ENCODE results near the gene IFNAR1. TPM values are rescaled to one million over a fixed set of nuclear protein-coding genes. Genes with fewer than 3 reads are reported as not detected.

IFNAR1 gene
- polyA plus RNA-seq, 2 of the 4 experiments (the other 2 are of a cell fraction) = 14.1 to 14.2 TPM

- no peak for FAIRE-seq
- Histone ChIP-seq H3K4me1 (no peaks in the 10 kb centered on the region), H3K4me3 (no peak overlapping the region), H3K4me2 (no peak overlapping the region), H3K9me3 (no peaks in the 10 kb centered on the region), H3K27ac (no peak overlapping the region)
- CTCF ChIA-PET = interaction anchor here (1.0 to 3.3 kb wide), 2 partner anchors 12 to 91 kb away, joined by 3 to 26 read pairs; no protein-coding TSS in a partner anchor
- TF ChIP-seq HMGXB4 (CRISPR knock-in tag; IDR thresholded peaks at IDR 0.05; ENCODE audit: borderline replicate concordance) (no peak), KDM5A (IDR thresholded peaks at IDR 0.05) (no peak), TP53 (CRISPR knock-in tag; IDR thresholded peaks at IDR 0.05) (no peak), EP300 (IDR thresholded peaks at IDR 0.05) (no peak), ELK1 (IDR thresholded peaks at IDR 0.05; ENCODE audit: low read depth, low read length) (no peak), ESRRA (IDR thresholded peaks at IDR 0.05; ENCODE audit: borderline replicate concordance, low read length) (no peak), BHLHE40 (IDR thresholded peaks at IDR 0.05; ENCODE audit: low read depth, low read length) (no peak)
- WGBS (ENCODE audit: missing lambda C conversion rate) = 100% methylated on average over 3 of the region's 3 CpGs
- POLR2A ChIA-PET = no interaction called here
- no peak for DNase-seq (ENCODE audit: low read depth in 1 of 2, low spot score in 1 of 2)
- ATAC-seq = no peak
Measured at GRCh38 chr21:33348706-33349105, 23.9 kb downstream of the IFNAR1 start.

GRCh38 chr21:33350676-33351075 is 25.9 kb downstream of the IFNAR1 start:
- no peak for TF ChIP-seq EP300 (IDR thresholded peaks at IDR 0.05)
- no peak for TF ChIP-seq FOSB (CRISPR knock-in tag; IDR thresholded peaks at IDR 0.05)
- no peak for TF ChIP-seq NR3C1 (IDR thresholded peaks at IDR 0.05)
- no peak for TF ChIP-seq PBX3 (IDR thresholded peaks at IDR 0.05)
- no peak for TF ChIP-seq ATOH8 (CRISPR knock-in tag; IDR thresholded peaks at IDR 0.05; ENCODE audit: low read depth)
- no peak for TF ChIP-seq MAFK (IDR thresholded peaks at IDR 0.05; ENCODE audit: partially characterized antibody)
- no peak for TF ChIP-seq NPAS2 (CRISPR knock-in tag; IDR thresholded peaks at IDR 0.05; ENCODE audit: borderline replicate concordance)
- no peak for TF ChIP-seq ZC3H11A (IDR thresholded peaks at IDR 0.05)
- TF ChIP-seq RNF2 (IDR thresholded peaks at IDR 0.05; ENCODE audit: borderline replicate concordance, low read depth) = no peak
- no peak for TF ChIP-seq POLR2AphosphoS2 (conservative IDR thresholded peaks at IDR 0.05; ENCODE audit: low read length)
- TF ChIP-seq KDM1A (IDR thresholded peaks at IDR 0.05; ENCODE audit: low read depth) = no peak
- TF ChIP-seq CEBPB (IDR thresholded peaks at IDR 0.05) = no peak
- TF ChIP-seq MAX (IDR thresholded peaks at IDR 0.05) = no peak
- no peak for TF ChIP-seq BHLHE40 (IDR thresholded peaks at IDR 0.05; ENCODE audit: low read depth, low read length)
- no peak for TF ChIP-seq NFE2L2 (conservative IDR thresholded peaks at IDR 0.05; ENCODE audit: low read length)
- no peak for TF ChIP-seq PHF8 (IDR thresholded peaks at IDR 0.05; ENCODE audit: borderline replicate concordance, low read depth)
- no peak for TF ChIP-seq GATA3 (IDR thresholded peaks at IDR 0.05; ENCODE audit: borderline replicate concordance)
- TF ChIP-seq USF2 (IDR thresholded peaks at IDR 0.05) = no peak
- DNase-seq (ENCODE audit: low read depth in 1 of 2, low spot score in 1 of 2) (no peak), ATAC-seq (no peak), FAIRE-seq (no peak)
- H3K4me1 ChIP-seq = no peaks in the 10 kb centered on the region
- H3K27ac ChIP-seq = no peak overlapping the region
- no peak overlapping the region for H3K4me2 ChIP-seq
- POLR2A ChIA-PET = no interaction called here
- no peaks in the 10 kb centered on the region for H3K9me3 ChIP-seq
- 93% methylated on average over 3 of the region's 3 CpGs for WGBS (ENCODE audit: missing lambda C conversion rate)
- H3K4me3 ChIP-seq = no peak overlapping the region
- CTCF ChIA-PET = interaction anchor here (3.0 to 3.3 kb wide), 2 partner anchors 10 to 11 kb away, joined by 20 to 26 read pairs; no protein-coding TSS in a partner anchor
